NCI-H69 (cell line): ENCODE data around the gene KLHL22.
"Not testable (repeated sequence)": the region's sequence is repeated elsewhere in the genome, so short reads cannot be mapped to it uniquely, and the experiment has no call there.

Experiments used
- DNase-seq: peaks from one replicate; lab custom pipeline; 2025; lab: John Stamatoyannopoulos, UW

KLHL22 gene

DNA sequence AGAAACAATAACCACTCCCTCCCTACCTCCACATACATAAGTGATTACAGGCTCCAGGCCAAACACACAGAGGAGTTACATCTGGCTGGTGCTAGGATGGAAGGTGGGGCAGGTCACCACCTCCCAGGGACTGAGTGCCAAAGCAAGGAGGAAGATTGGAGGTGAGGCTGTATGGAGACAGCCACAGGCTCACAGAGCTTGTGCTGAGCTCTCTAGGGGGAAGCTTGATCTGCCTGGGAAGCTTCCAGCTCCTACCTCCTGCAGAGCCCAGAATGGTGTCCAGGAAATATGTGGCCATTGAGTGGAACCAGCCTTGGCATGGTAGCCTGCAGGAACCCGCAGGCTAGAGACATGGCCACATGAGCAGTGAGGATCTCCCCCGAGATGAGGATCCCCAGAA, 8.2 kb upstream of the KLHL22 start:
- DNase-seq: peak; percentile 18

DNA sequence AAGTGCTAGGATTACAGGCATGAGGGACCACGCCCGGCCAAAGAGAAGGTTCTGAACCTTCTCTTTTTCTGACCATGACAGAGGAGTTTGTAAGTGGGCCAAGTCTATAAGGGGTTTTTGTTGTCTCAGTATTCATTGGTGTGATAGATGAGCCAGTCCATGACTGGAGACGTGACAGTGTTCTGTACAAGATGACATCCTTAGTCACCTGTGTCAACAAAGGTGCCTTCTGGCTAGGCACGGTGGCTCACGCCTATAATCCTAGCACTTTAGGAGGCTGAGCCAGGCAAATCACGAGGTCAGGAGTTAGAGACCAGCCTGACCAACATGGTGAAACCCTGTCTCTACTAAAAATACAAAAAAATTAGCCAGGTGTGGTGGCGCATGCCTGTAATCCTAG, 4.2 kb upstream of the KLHL22 start:
- DNase-seq: no peak

DNA sequence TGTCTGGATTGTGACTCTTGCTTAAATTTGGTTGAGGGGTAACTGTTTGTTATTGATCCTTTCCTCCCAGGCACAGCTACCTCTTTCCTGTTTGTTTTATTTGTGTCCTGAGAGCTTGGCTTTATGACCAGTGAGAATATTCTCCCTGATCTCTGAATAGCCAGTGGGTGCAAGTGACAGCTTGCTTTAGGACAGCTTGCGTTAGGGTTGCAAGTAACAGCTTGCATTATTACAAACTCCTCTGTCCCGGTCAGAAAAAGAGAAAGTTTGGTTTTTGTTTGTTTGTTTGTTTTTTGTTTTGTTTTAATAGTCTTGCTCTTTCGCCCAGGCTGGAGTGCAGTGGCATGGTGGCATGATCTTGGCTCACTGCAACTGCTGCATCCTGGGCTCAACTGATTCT, 3.3 kb upstream of the KLHL22 start:
- no peak for DNase-seq

DNA sequence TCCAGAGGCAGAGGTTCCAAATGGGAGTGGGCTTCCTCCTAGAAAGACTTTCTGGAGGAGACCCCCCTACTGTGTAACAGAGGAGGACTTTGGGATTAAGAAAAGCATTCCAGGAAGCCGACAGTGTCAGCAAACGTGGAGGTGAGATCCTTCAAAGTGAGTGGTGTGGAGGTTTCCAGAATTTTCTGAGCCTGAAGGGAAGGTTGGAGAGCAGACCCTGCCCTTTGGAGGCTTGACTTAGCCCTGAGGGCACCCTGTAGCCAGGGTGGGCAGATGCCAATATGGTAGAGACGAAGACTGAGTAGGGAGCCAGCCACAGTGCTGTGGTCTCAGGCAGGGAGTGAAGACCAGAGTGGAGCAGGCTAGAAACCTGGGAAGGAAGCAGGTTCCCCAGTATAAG, 1.8 kb upstream of the KLHL22 start:
- DNase-seq: no peak

DNA sequence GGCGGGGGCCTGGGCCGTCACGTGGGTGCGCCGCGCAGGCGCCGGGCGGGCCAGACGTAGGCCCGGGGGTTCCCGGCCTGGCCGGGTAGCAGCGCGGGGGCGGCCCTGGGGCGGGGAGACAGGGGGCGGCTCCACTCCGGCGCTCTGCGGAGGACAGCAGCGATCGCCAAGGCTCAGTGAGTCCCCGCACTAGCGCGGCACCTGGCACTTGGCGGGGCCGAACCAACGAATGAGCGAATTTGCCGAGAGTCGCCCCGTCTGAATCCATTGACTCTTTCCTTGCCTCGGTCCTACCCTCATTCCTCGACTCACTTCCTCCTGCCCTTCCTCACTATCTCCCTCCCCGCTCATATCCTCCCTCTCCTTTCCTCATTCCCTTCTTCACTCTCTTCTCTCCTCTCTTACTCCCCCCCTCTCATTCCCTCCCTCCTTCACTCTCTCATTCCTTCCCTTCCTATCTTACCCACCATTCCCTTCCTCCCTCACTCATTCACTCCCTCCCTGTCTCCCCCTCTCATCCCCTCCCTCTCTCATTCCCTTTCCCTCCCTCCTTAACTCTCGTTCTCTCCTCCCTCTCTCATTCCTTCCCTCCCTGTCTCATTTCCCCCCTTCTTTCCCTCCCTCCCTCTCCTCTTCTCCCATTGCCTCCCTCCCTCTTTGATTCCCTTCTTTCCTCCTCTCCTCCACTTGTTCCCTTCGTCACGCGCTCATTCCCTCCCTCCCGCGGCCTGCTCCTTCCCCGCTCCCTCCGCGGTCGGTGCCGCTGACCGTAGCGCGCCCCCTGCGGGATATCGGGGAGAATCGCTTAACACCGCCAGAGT, 476 bp upstream of the KLHL22 start:
- peak; percentile 93 for DNase-seq

DNA sequence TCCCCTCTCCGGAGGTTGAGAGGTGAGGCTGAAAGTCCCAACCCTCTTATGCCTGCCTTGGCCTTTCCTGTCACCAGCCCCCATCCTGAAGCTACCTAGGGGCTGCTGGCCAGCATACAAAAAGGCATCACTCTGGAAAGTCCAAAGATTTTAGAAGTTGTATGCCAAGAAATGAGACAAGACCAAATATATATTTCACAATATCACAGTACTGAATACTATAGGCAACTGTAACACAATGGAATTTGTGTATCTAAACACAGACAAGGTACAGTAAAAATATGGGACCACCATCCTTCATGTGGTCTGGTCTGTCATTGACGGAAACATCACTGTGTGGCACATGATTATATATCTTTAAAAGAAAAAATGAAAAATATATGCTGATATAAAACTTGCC, 4.2 kb downstream of the KLHL22 start:
- DNase-seq: no peak

DNA sequence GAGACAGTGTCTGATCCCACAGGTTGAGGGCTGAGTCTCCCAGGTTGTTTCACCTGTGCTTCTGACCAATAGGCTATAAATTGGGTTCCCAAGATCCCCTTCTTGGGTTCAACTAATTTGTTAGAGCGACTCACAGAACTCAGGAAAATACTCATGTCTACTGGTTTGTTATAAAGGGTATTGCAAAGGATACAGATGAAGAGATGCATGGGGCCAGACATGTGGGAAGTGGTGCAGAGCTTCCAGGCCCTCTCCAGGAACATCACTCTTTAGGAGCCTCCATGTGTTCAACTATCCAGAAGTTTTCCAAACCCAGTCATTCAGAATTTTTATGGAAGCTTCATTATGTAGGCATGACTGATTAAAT, 4.7 kb downstream of the KLHL22 start:
- no peak for DNase-seq

DNA sequence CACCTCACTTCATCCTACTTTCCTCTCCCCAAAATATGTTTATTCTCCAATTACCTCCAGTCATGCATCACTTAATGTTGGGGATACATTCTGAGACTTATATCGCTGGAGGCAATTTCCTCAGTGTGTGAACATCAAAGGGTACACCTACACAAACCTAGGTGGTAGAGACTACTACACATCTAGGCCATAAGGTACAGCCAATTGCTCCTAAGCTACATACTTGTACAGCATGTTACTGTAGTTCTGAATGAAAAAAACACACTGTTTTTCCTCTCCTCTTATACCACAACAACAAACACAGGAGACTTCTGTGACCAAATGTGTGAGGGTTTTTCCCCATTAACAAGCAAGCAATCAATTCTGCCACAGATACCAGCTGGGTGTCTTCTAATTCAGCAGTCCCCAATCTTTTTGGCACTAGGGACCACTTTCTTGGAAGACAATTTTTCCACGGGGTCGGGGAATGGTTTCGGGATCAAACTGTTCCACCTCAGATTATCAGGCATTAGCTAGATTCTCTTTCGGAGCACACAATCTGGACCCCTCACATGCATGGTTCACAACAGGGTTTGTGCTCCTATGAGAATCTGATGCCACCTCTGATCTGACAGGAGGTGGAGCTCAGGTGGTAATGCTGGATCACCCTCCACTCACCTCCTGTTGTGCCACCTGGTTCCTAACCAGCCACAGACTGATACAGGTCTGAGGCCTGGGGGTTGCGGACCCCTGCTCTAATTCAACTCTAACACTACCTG, 5.2 kb downstream of the KLHL22 start:
- DNase-seq: peak; percentile 60

DNA sequence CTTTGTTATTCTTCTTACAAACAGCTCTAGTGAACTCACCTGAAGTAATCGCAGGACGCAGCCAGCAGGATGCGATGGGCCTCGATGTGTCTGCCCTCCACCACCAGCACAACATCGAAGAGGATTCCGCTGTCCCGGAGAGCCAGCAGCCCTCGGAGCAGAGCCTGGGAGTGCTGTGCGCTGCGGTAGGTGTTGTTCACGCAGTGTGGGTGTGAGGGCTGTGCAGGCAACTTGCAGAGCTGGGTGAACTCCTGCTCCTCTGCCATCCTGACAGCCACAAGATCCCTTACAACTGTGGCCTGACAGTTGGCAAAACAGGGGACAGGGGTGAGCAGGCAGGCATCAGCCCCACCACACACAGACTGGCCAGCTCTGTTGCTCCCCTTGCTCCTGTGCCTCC, 6.6 kb downstream of the KLHL22 start:
- no peak for DNase-seq

DNA sequence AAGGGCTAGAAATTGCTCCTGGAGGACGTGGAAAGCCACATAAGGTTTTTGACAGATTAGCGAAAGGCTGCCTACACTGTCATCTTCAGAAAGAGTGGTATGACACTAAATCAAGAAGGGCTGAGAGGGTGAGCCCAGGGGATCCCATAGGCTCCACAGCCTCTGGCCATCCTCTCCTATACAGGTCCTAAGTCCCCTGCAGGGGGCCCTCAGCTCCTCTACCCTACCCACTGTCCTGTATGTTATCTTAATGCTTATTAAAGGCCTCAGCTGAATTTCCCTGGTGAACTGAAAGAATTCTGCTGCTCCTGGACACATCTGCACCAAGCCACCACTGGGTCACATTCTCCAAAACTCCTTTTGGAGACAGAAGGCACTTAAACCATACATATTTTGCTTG, 7.9 kb downstream of the KLHL22 start:
- no peak for DNase-seq

DNA sequence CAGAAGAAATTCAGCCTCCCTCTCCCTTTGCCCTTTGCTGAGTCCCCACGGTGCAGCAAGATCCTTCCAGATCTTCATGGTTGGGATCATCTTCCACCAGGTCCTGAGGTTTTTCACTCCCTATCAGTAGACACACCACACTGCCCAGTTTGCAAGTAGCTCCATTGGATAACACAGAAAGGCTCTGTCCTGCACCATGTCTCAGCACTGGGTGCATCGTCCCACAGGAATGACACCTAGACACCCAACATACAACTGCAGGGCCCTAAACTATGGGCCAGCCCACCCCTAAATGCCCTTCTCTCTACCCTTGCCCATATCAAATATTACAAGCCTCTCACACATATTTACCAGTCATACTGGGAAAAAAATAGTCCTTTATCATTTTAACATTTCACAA, 9.4 kb downstream of the KLHL22 start:
- DNase-seq: no peak

DNA sequence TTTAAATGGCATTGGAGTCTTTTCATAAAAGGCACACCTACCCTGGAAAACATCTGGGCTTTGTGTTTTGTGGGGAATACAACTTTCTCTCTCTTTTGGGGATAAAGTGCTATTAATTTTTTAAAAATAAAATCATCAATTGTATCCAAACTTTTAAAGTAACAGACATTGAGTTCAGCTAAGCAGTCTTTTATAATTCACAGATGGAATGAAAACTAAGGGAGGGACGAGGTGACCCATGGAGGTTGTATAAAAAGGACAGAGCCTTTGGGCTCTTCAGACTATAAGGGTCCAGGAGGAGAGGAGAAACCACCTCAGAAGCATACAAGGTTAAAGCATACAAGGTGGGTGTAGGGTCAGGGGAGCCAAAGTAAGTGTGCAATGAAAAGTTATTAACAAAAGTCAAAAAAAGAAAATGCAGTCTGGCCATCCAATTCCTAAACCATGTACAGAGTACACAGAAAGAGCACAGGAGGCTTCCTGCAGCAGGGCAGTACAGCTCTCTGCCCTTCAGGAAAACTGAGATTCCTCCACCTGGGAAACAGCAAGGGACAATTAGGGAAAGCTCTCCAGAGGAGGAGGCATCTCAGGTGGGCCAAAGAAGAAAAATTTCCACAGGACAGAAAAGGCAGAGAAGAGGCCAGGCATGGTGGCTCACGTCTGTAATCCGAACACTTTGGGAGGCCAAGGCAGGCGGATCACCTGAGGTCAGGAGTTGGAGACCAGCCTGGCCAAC, 10.5 kb downstream of the KLHL22 start:
- no peak for DNase-seq

DNA sequence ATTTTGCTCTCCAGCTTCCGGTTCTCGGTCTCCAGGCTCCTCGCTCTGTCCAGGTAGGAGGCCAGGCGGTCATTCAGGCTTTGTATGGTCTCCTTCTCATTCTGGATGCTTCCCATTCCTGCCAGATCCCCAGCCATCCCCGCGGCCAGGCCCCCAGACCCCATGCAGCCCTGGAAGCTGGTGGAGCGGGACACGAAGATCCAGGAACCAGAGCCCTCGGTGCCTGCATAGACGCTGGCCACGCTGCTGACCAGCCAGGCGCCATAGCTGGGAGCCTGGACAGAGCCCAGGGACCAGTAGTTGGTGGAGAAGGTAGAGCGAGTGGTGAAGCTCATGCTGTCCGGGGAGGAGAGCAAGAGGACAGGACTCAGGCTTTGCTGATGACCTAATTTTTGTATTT, 11.8 kb downstream of the KLHL22 start:
- DNase-seq: no peak

DNA sequence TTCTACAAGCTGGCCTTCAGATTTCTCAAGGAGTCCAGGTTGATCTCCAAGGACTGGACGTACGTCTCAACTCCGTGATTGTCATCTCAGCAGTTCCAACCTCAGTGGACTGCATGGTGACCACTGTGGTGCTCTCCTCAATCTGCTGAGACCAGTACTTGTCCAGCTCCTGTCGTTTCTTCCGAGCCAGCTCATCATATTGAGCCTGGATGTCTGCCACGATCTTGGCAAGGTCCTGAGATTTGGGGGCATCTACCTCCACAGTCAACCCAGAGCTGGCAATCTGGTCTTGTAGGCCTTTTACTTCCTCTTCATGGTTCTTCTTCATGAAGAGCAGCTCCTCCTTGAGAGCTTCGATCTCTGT, 12.5 kb downstream of the KLHL22 start:
- not testable (repeated sequence) for DNase-seq

DNA sequence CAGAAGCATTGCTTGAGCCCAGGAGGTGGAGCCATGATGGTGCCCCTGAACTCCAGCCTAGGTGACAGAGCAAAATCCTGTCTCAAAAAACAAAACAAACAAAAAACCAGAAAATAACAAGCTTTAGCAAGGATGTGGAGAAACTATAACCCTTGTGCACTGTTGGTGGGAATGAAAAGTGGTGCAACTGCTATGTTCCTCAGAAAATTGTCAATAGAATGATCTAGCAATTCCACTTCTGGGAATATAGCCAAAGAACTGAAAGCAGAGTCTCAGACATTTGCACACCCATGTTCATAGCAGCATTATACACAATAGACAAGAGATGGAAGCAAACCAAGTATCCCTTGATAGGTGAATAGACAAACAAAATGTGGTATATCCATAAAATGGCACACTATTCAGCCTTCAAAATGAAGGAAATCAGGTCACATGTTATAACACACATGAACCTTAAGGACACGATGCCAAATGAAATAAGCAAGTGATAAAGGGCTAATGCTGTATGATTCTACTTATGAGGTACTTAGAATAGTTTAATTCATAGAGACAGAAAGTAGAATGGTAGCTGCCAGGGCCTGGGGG, 15.9 kb downstream of the KLHL22 start:
- DNase-seq: no peak

DNA sequence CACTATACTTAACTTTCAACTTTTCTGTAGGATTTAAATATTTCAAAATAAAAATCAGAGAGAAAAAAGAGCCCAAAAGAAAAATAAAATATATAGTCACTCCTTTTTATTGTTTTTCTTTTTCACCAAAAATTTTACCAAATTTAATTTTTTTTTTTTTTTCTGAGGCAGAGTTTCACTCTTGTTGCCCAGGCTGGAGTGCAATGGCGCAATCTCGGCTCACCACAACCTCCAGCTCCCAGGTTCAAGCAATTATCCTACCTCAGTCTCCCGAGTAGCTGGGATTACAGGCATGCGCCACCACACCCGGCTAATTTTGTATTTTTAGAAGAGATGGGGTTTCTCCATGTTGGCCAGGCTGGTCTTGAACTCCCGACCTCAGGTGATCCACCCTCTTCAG, 17.5 kb downstream of the KLHL22 start:
- DNase-seq: not testable (repeated sequence)

DNA sequence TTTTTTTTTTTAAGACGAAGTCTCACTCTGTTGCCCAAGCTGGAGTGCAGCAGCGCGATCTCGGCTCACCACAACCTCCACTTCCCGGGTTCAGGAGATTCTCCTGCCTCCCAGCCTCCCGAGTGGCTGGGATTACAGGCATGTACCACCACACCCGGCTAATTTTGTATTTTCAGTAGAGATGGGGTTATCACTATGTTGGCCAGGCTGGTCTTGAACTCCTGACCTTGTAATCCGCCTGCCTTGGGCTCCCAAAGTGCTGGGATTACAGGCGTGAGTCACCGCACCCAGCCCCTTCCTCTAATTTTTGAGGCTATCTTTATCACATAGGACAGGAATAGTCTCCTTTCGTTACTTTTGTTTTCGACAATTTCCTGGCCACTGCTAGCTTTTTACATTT, 20.0 kb downstream of the KLHL22 start:
- DNase-seq: not testable (repeated sequence)

DNA sequence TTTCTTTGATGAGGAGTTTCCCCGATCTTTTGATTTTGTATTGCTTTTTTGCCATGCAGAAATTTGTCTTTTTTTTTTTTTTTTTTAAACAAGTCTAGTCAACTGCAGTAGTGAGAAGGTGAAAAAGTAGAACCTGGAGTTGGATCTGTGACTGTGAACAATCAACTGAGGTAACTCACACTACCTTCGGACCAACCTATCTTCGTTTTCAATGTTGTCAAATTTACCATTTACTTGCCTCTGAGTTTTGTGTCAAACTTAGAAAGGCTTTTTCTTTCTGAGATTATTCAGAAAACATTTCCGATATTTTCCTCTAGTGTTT, 20.5 kb downstream of the KLHL22 start:
- no peak for DNase-seq

DNA sequence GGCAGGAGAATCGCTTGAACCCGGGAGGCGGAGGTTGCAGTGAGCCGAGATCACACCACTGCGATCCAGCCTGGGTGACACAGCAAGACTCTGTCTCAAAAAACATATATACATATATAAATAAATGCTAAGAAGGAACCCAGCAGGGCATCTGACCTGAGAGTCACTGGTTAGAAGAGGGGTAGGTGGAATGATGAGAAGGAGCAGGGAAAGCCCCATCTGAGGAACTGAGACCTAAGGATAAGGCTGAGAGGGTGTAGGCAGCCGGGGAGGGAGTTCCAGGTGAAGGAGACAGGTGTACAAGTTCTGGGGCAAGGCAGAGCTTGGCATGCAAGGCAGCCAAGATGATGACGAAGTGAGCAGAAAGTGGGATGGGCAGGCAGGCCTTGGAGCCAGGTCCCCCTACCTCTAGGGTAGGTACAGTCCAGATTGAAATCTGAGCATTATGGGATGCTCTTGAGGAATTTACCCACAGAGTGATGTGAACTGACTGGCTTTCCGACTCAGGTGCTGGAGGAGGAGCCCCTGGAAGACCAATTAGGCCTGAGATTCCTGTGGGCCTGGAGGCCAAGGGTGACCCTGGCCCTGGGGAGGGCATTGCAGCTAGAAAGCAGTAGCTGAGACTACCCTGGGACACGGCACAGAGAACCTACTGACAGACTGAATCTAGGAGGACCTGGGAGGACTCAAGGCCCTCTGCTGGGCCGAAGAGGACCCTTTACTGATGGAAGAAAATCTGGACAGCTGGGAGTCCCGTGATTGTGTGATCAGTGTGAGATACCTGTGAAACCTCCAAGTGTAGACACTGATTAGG, 22.8 kb downstream of the KLHL22 start:
- no peak for DNase-seq

DNA sequence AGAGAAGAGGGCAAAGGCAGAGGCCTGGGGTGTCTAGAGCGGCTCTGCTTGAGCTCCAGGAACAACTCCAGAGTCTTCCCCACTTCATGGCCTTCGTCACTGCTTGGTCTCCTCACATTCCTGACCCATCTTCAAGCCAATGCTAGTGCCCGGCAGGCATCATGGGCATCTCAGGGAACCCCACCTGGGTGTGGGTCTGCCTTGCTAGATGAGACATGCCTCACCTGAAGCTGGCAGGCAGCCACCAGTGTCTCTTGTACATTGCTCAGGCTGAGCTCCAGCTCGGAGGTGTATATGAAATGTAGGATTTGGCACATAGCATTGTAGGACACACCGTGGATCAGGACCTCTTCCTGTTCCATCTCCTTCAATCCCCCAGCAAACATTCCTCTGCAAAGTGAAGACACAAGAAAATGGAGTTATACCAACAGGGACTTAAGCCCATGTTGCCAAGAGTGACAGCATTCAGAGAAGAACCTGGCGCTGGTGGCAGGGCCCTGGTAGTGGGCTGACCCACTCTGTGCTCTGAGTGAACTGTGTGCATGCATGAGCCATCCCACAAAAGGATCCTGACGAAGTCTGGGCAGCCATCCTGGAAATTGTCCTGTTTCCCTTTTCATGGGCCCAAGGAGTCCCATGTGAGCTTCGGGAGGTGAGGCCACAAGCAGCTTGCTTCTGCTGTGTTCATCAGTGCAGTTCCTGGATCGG, 24.3 kb downstream of the KLHL22 start:
- no peak for DNase-seq

DNA sequence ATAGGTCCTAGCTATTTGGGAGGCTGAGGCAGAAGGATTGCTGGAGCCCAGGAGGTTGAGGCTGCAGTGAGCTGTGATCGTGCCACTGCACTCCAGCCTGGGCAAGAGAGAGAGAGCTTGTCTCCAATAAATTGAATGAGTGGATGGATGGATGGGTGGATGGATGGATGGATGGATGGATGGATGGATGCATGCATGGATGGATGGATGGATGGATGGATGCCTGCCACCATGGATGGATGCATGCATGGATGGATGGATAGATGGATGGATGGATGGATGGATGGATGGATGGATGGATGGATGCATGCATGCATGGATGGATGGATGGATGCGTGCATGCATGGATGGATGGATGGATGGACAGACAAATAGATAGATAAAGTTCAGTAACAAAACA, 25.1 kb downstream of the KLHL22 start:
- DNase-seq: not testable (repeated sequence)
